Posterior cingulate gyrus (tissue), 11 donors: ENCODE results near the gene SLC25A26.
"Not testable (repeated sequence)": the region's sequence is repeated elsewhere in the genome, so short reads cannot be mapped to it uniquely, and the experiment has no call there.

Source experiments
- DNase-seq, 10 donors: peaks; one replicate each; pipeline versions ENCODE4 v3.0.0 to v3.0.0-alpha.2; 2020 to 2021; ENCODE audit warnings: mixed read lengths in 3 of 10
- intact Hi-C: fragments of 100-400 bp; cut with DNase I; formaldehyde crosslinking; loops from one replicate; pipeline ENCODE4 v1.15.1; 2023

SLC25A26 gene

DNA sequence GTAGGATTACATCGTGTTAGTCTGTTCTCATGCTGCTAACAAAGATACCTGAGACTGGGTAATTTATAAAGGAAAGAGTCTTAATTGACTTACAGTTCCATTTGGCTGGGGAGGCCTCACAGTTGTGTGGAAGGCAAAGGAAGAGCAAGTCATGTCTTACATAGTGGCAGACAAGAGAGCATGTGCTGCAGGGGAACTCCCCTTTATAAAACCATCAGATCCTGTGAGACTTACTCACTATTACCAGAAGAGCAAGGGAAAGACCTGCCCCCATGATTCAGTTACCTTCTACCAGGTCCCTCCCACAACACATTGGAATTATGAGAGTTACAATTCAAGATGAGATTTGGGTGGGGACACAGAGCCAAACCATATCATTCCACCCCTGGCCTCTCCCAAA is 3.4 kb downstream of the SLC25A26 start:
- intact Hi-C loops, result no loop called here
- DNase-seq, result no peak

DNA sequence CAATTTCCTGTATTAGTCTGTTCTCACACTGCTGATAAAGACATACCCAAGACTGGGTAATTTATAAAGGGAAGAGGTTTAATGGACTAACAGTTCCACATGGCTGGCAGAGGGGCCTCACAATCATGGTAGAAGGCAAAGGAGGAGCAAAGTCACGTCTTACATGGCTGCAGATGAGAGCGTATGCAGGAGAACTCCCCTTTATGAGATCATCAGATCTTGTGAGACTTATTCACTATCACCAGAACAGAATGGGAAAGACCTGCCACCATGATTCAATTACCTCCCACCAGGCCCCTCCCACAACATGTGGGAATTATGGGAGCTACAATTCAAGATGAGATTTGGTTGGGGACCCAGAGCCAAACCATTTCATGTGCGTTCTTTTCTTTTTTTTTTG is 5.3 kb downstream of the SLC25A26 start:
- intact Hi-C loops, DNase-seq: not testable (repeated sequence)

DNA sequence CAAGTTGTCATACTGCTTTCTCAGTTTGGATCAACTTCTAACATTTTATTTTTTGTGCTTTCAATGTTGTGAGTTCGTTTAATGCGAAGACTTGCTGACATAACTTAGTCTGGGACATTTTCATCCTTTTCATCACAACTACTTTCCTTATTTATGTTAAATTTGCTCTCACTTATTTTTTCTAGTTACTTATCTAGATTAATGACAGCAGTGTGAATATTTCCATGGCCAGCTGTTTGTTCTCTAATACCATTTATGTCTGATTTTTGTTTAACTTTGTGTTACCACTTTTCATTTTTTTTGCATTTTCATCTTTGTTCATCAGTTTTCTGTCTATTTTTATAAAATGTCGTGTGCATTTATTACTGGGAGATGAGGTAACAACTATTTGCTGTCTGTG is 6.2 kb downstream of the SLC25A26 start:
- intact Hi-C loops, result no loop called here
- no peak for DNase-seq

GRCh38 chr3:66227915-66228314 is 7.1 kb downstream of the SLC25A26 start:
- intact Hi-C loops, result no loop called here

GRCh38 chr3:66228707-66229106 is 7.9 kb downstream of the SLC25A26 start:
- intact Hi-C loops, result no loop called here
- no peak for DNase-seq

More at GRCh38 chr3:66227915-66228314, 7.1 kb downstream of the SLC25A26 start:
- no peak for DNase-seq

- DNase-seq, result no peak
- intact Hi-C loops, result no loop called here
These were observed 9.1 kb downstream of the SLC25A26 start for GRCh38 chr3:66229931-66230330.

GRCh38 chr3:66233033-66233432 is 12.2 kb downstream of the SLC25A26 start:
- intact Hi-C loops, result no loop called here
- no peak for DNase-seq

- intact Hi-C loops, result no loop called here
- DNase-seq, result no peak
These were observed 15.5 kb downstream of the SLC25A26 start for GRCh38 chr3:66236281-66236680.

DNA sequence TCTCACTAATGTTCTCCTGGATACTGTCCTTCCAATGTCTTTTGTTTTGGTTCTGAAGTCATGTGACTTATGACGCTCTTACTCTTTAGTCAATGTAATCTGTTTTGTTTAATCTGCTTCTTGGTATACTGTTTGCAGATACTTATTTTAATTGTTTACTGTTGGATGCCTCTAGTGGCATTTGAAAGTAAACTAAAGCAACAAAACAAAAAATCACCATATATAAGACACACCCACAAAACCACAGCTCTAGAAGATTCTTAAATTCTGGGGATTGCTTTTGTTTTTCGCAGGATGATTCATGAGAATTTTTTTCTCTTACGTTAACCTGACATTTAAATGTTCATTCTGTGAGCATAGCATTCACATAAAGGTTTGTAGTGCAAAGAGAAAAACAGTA is 16.8 kb downstream of the SLC25A26 start:
- DNase-seq, result no peak
- intact Hi-C loops, result no loop called here

DNA sequence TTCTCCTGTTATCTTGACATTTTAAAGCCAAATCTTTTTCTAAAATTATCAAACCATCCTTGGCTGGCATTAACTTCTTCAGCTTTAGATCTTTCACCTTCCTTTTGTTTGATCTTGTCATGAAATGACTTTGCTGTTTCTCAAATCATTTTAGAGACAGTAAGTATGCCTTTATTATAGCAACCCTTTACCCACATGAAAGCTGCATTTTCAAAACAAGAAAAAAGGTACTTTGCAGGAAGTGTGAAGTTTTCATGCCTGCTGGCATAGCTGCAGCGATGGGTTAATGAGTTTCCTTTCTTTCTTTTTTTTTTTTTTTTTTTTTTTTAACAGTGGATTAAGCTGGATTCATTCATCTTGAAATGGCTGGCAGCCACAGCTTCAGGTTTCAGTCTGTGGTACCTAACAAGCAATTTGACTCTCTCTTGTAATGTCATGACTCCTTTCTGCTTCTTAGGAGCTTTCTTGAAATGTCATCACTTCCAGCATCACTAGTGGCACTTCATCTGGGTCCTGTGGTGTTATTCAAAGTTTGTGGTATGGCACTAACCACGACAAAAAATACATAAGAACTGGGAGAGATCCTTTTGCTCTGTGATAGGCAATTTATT is 18.8 kb downstream of the SLC25A26 start:
- no peak for DNase-seq
- intact Hi-C loops, result no loop called here

GRCh38 chr3:66241466-66241865 is 20.7 kb downstream of the SLC25A26 start:
- no peak for DNase-seq
- intact Hi-C loops, result no loop called here

GRCh38 chr3:66242788-66243464 is 22.1 kb downstream of the SLC25A26 start:
- DNase-seq, result no peak
- intact Hi-C loops, result no loop called here

GRCh38 chr3:66248641-66249040 is 27.8 kb downstream of the SLC25A26 start:
- DNase-seq, result no peak
- intact Hi-C loops, result no loop called here

- DNase-seq, result no peak
- intact Hi-C loops, result no loop called here
These were observed 33.2 kb downstream of the SLC25A26 start for GRCh38 chr3:66253790-66254620.

DNA sequence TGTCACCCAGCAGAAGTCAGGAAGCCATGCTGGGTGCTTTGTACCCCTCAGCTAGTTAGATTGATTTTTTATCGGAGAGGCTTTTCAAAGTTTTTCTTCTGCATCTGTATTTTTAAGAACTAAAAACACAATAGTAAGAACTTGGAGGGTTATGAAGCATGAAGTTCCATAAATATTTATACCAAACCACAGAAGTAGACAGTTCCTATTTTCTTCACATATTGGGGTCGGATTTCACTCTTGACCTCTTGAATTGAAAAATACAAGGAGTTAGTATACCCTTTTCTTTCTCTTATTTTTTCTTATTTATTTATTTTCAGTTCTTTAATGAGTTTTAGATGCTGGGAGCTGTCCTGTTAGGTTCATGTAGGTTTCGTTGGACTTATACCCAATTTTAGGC is 35.1 kb downstream of the SLC25A26 start:
- no peak for DNase-seq
- intact Hi-C loops, result loop anchor here (5.0 kb wide), 1 partner anchor 566 kb away; no protein-coding TSS in a partner anchor

DNA sequence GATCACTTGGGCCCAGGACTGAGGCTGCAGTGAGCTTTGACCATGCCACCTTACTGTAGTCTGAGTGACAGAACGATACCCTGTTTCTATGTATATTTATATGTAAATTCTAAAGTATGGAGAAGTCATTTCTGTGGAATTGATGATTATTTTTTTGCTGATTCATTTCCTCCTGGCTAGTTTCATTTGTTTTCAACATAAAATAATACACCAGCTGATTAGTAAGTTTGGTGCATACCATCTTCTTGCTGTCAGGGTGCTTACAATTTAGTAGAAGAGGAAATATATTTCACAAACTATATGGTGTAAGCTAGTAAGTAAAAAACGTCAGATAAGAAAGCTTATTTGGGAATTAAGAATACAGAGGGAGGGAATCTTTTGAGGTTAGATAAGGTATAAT is 36.0 kb downstream of the SLC25A26 start:
- no peak for DNase-seq
- intact Hi-C loops, result loop anchor here (5.0 kb wide), 1 partner anchor 565 kb away; no protein-coding TSS in a partner anchor

DNA sequence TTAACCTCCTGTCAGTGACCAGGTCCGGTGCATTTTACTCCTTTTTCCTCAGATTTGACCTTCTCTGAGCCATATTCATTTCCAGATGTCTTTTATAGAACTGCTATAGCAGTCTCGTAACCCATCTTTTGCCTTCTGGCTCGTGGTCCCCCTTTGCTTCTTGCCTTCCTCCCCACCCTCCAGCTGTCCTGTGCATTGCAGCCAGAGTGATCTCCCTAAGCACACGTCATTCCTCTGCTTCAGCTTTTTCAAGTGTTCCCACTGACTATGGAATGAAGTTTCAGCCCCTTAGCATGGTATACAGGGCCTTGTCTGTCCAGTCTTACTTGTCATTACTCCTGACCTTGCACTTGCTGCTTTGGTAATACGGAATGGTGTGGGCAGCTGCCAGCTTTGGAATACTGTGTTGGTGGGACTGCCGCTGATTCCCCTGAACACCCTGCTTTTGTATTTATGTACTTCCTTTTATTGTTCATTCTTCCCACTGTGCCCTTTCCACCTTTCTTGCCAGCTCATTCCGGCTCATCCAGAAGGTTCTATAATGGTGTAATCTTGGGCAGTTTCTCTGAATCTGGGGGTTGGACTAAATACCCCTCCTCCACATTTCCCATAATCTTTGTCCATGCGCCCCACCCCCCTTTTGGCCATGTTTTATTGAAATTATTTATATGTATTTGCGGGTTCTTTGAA is 38.9 kb downstream of the SLC25A26 start:
- no peak for DNase-seq
- intact Hi-C loops, result loop anchor here (5.0 kb wide), 1 partner anchor 563 kb away; no protein-coding TSS in a partner anchor

DNA sequence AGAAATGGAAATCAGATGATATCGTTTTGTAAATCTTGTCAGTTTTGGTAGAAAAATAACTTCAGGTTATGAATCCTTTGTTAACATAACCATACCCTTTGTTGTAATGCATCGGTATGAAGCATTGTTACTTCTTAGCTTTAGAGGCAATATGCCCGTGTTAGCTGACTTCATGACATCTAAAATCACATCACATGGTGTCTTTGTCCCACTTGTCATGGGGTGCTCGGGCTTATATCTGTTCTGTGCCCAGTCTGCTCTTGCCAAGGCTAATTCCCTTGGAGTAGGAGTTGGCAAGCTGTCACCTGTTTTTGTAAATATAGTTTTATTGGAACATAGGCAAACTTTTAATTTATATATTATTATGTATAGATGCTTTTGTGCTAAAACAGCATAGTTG is 39.6 kb downstream of the SLC25A26 start:
- DNase-seq, result no peak
- intact Hi-C loops, result no loop called here

DNA sequence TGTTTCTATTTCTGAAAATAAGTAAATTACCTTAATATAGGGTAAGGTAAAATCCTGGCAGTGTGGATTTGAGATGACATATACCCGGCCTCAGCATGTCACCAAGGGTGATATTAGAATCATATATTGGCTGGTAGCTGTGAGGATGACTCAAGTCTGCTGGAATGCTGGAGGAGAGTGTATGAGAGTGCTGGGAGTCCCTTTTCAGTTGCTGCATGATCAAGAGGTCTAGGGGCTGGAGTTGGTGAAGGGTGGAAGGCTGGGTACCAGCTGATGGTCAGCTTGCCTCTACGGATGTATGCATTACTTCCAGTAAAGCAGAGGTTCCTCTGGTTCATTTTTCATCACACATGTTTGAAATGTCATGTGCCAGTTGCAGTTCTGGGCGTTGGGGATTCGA is 40.6 kb downstream of the SLC25A26 start:
- intact Hi-C loops, result no loop called here
- DNase-seq, result no peak

- intact Hi-C loops, result no loop called here
These were observed 44.8 kb downstream of the SLC25A26 start for GRCh38 chr3:66265649-66266048.

DNA sequence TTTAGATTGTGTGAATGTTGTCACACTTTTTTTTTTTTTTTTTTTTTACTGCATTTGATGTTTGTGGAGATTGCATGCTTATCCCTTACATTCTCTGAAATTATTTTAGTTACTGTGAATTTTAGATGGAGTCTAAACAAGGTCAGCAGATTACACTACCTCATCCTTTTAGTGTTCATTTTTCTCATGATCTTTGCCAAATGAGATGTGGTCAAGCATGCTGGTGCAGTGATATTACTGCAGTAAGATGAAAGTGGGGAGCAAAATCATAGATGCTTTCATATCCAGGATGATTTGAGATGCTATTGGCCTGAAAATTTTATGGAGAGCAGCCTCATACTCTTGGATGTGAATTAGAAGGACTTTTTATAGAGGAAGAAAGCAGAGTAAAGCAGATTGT is 45.8 kb downstream of the SLC25A26 start:
- intact Hi-C loops, result no loop called here
- DNase-seq, result no peak

More at GRCh38 chr3:66265649-66266048, 44.8 kb downstream of the SLC25A26 start:
- no peak for DNase-seq
